ENCODE results near the gene HNRNPAB. TPM values are rescaled to one million over a fixed set of nuclear protein-coding genes. Genes with fewer than 3 reads are reported as not detected.

HNRNPAB gene
- total RNA-seq, 1 experiment from 2014 or later, result 547 TPM

DNA sequence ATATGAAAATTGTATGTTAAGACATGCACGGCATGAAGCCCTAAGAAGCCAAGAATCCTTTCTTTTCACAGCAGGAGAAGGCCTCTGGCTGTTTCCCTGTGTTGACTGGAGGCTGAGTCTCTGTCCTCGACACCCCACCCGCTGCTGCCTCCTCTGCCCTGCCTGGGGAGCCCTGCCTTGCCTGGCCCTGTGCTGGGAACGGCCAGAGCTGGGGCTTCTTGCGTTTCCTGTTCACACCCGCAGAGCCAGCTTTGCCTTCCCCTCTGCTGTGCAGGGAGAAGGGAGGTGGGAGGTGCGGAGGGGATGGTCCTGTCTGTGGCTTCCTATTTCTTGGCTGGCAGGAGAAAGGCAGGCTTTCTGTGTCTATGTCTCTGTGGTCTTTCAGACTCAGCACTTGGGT is 10.3 kb upstream of the HNRNPAB start:
- TF ChIP-seq, protein P1, sequence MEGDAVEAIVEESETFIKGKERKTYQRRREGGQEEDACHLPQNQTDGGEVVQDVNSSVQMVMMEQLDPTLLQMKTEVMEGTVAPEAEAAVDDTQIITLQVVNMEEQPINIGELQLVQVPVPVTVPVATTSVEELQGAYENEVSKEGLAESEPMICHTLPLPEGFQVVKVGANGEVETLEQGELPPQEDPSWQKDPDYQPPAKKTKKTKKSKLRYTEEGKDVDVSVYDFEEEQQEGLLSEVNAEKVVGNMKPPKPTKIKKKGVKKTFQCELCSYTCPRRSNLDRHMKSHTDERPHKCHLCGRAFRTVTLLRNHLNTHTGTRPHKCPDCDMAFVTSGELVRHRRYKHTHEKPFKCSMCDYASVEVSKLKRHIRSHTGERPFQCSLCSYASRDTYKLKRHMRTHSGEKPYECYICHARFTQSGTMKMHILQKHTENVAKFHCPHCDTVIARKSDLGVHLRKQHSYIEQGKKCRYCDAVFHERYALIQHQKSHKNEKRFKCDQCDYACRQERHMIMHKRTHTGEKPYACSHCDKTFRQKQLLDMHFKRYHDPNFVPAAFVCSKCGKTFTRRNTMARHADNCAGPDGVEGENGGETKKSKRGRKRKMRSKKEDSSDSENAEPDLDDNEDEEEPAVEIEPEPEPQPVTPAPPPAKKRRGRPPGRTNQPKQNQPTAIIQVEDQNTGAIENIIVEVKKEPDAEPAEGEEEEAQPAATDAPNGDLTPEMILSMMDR (conservative IDR thresholded peaks at IDR 0.05), result no peak
- Histone ChIP-seq H2BK20ac (ENCODE audit: low read depth, low read length, poor library complexity, severe bottlenecking) (no peak overlapping the region), H3K4me2 (ENCODE audit: insufficient read depth, insufficient read length, low read length) (no peak overlapping the region), H2BK12ac (ENCODE audit: insufficient read length, low read depth, low read length) (no peak overlapping the region), H3K79me2 (ENCODE audit: insufficient read depth, low read length) (no peaks in the 10 kb centered on the region), H3K27me3 (ENCODE audit: insufficient read depth, low read length) (no peaks in the 10 kb centered on the region), H2BK120ac (ENCODE audit: low read depth, low read length, poor library complexity, severe bottlenecking) (no peak overlapping the region), H3K9ac (ENCODE audit: extremely low read depth, insufficient read length, low read length) (no peak overlapping the region), H2AFZ (ENCODE audit: low read length) (no peak overlapping the region), H3K56ac (ENCODE audit: insufficient read length, low read depth, low read length) (no peak overlapping the region), H3K4me1 (ENCODE audit: insufficient read depth, low read length) (no peaks in the 10 kb centered on the region), H3T11ph (ENCODE audit: low read length) (no peak overlapping the region), H4K8ac (replicated peaks; ENCODE audit: insufficient read length, low read depth, low read length) (no peak overlapping the region), H4K5ac (ENCODE audit: insufficient read length, low read depth, low read length) (no peak overlapping the region), H3K4ac (ENCODE audit: low read depth, low read length) (no peak overlapping the region), H4K91ac (ENCODE audit: insufficient read length, low read depth, low read length) (no peak overlapping the region), H2AK5ac (ENCODE audit: insufficient read length, low read length) (no peak overlapping the region), H3K9me3 (ENCODE audit: control insufficient read depth, low read depth, low read length) (no peaks in the 10 kb centered on the region), H3K23me2 (ENCODE audit: insufficient read length, low read depth, low read length, poor library complexity, severe bottlenecking) (no peaks in the 10 kb centered on the region), H3K27ac (ENCODE audit: insufficient read length, low read depth, low read length) (no peak overlapping the region), H4K20me1 (ENCODE audit: control insufficient read depth, insufficient read depth, insufficient read length) (no peaks in the 10 kb centered on the region), H2BK5ac (ENCODE audit: insufficient read length, low read length) (no peak overlapping the region), H3K79me1 (ENCODE audit: insufficient read depth, low read depth, low read length, poor library complexity, severe bottlenecking) (no peaks in the 10 kb centered on the region), H2BK15ac (ENCODE audit: low read depth, low read length) (no peak overlapping the region), H3K18ac (ENCODE audit: insufficient read length, low read depth, low read length) (no peak overlapping the region), H3K23ac (ENCODE audit: insufficient read length, low read depth, low read length) (no peak overlapping the region), H3K14ac (ENCODE audit: insufficient read depth, low read length) (no peak overlapping the region; the same call in 1 of the 2 replicates)
- Mint-ChIP-seq H3K9me3 (peaks cover 24 to 26% of the 10 kb centered on the region in 2 experiments), H3K27ac (no peak overlapping the region), H3K36me3 (ENCODE audit: insufficient read depth in 1 of 3, low read depth in 3 of 3) (peaks cover 6 to 20% (median 7%) of the 10 kb centered on the region in 3 experiments), H3K27me3 (ENCODE audit: low read depth) (peaks cover 7% of the 10 kb centered on the region), H3K4me1 (peaks cover 21 to 23% of the 10 kb centered on the region in 2 experiments), H3K4me3 (no peak overlapping the region)
- no peak for DNase-seq
- WGBS (ENCODE audit: extremely low coverage, insufficient read length, low lambda C conversion rate), result no CpG with 5 or more reads among the region's 7 CpGs
